Measurements from ENCODE around the gene MCTP1. TPM values are rescaled to one million over a fixed set of nuclear protein-coding genes. Genes with fewer than 3 reads are reported as not detected.

Gene MCTP1
- total RNA-seq, 1 experiment from 2014 or later = 2.5 TPM

DNA sequence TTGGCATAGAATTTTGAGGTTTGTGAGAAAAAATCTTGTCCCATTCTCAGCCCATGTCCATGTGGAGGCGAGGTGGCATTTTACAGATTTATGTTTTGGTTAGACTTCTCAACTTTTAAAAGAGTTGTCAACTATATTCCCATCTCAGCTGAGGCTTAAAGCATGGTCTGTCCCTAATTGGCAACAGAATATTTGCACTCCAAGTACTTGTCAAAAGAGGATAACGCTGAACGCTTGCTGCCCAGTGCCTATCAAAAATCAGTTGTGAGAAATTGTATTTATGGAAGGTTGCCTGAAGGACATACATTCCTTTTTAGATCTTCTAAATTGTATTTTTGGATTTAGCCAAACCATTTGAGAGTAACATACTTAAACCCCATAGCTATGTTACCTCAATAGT lies 464.4 kb downstream of the MCTP1 start:
- no peak overlapping the region for H4K91ac ChIP-seq (ENCODE audit: insufficient read length, low read depth, low read length)
- H3K9me3 ChIP-seq (ENCODE audit: control insufficient read depth, low read depth, low read length) = no peaks in the 10 kb centered on the region
- H2BK120ac ChIP-seq (ENCODE audit: low read depth, low read length, poor library complexity, severe bottlenecking) = no peak overlapping the region
- no peak overlapping the region for H3K18ac ChIP-seq (ENCODE audit: insufficient read length, low read depth, low read length)
- H3K23ac ChIP-seq (ENCODE audit: insufficient read length, low read depth, low read length) = no peak overlapping the region
- no peak overlapping the region for H2AFZ ChIP-seq (ENCODE audit: low read length)
- H2BK12ac ChIP-seq (ENCODE audit: insufficient read length, low read depth, low read length) = no peak overlapping the region
- no peak overlapping the region for H3K4ac ChIP-seq (ENCODE audit: low read depth, low read length)
- no peaks in the 10 kb centered on the region for H3K4me1 ChIP-seq (ENCODE audit: insufficient read depth, low read length)
- H3K27me3 ChIP-seq (ENCODE audit: insufficient read depth, low read length) = no peaks in the 10 kb centered on the region
- no peak overlapping the region for H2BK5ac ChIP-seq (ENCODE audit: insufficient read length, low read length)
- no peaks in the 10 kb centered on the region for H3K23me2 ChIP-seq (ENCODE audit: insufficient read length, low read depth, low read length, poor library complexity, severe bottlenecking)
- H3K79me2 ChIP-seq (ENCODE audit: insufficient read depth, low read length) = no peaks in the 10 kb centered on the region
- no peak overlapping the region for H3K9ac ChIP-seq (ENCODE audit: extremely low read depth, insufficient read length, low read length)
- no peak overlapping the region for H3K56ac ChIP-seq (ENCODE audit: insufficient read length, low read depth, low read length)
- no peaks in the 10 kb centered on the region for H3K79me1 ChIP-seq (ENCODE audit: insufficient read depth, low read depth, low read length, poor library complexity, severe bottlenecking)
- Mint-ChIP-seq H3K4me3 (no peak overlapping the region), H3K4me1 (no peaks in the 10 kb centered on the region), H3K9me3 (no peaks in the 10 kb centered on the region), H3K36me3 (ENCODE audit: insufficient read depth in 1 of 3, low read depth in 3 of 3) (no peaks in the 10 kb centered on the region; a peak in 1 of 7 replicates), H3K27me3 (ENCODE audit: low read depth) (peaks cover 5% of the 10 kb centered on the region), H3K27ac (no peak overlapping the region)
- no peak overlapping the region for H3T11ph ChIP-seq (ENCODE audit: low read length)
- no peak overlapping the region for H3K27ac ChIP-seq (ENCODE audit: insufficient read length, low read depth, low read length)
- no peak overlapping the region for H2BK15ac ChIP-seq (ENCODE audit: low read depth, low read length)
- DNase-seq = no peak
- no peak overlapping the region for H4K8ac ChIP-seq (replicated peaks; ENCODE audit: insufficient read length, low read depth, low read length)
- H3K4me2 ChIP-seq (ENCODE audit: insufficient read depth, insufficient read length, low read length) = no peak overlapping the region
- TF ChIP-seq CTCF (conservative IDR thresholded peaks at IDR 0.05) = no peak
- no peak overlapping the region for H2AK5ac ChIP-seq (ENCODE audit: insufficient read length, low read length)
- no peaks in the 10 kb centered on the region for H4K20me1 ChIP-seq (ENCODE audit: control insufficient read depth, insufficient read depth, insufficient read length)
- no peak overlapping the region for H4K5ac ChIP-seq (ENCODE audit: insufficient read length, low read depth, low read length)
- no peak overlapping the region for H2BK20ac ChIP-seq (ENCODE audit: low read depth, low read length, poor library complexity, severe bottlenecking)
- H3K14ac ChIP-seq (ENCODE audit: insufficient read depth, low read length) = no peak overlapping the region
- no CpG with 5 or more reads among the region's 3 CpGs for WGBS (ENCODE audit: extremely low coverage, insufficient read length, low lambda C conversion rate)

Data from H9 (cell line).